NCI-H1436 (cell line): ENCODE data around the gene DUS1L.

Experiments used
- DNase-seq: peaks from one replicate; lab custom pipeline; 2025; lab: John Stamatoyannopoulos, UW

The DUS1L gene

GRCh38 chr17:82023447-82024241 lies 42.0 kb downstream of the DUS1L start:
- no peak for DNase-seq

- peak; percentile 100 for DNase-seq
Observed at GRCh38 chr17:82022981-82023446, 42.6 kb downstream of the DUS1L start, which contains the start of gene LRRC45. LRRC45 (plus strand) TSS chr17:82023305; CDS start chr17:82023644, 339 bp downstream.

- no peak for DNase-seq
Observed at GRCh38 chr17:82022310-82022980, 43.2 kb downstream of the DUS1L start, which contains the start of gene CENPX. CENPX (minus strand) TSS chr17:82022878; CDS start chr17:82022861, 17 bp downstream.

GRCh38 chr17:82021900-82022309 lies 43.7 kb downstream of the DUS1L start:
- no peak for DNase-seq

- peak; percentile 24 for DNase-seq
Observed at GRCh38 chr17:82021107-82021899, 44.3 kb downstream of the DUS1L start.

- DNase-seq = no peak
Observed at GRCh38 chr17:82020572-82021106, 45.0 kb downstream of the DUS1L start.

GRCh38 chr17:82019690-82020571 lies 45.7 kb downstream of the DUS1L start:
- DNase-seq = peak; percentile 44

- DNase-seq = no peak
Observed at GRCh38 chr17:82018989-82019689, 46.5 kb downstream of the DUS1L start.

GRCh38 chr17:82018152-82018988 lies 47.2 kb downstream of the DUS1L start:
- DNase-seq = no peak

- no peak for DNase-seq
Observed at GRCh38 chr17:82017612-82018151, 47.9 kb downstream of the DUS1L start.

- no peak for DNase-seq
Observed at GRCh38 chr17:82016875-82017459, 48.6 kb downstream of the DUS1L start.

GRCh38 chr17:82016061-82016874 lies 49.3 kb downstream of the DUS1L start:
- DNase-seq = no peak

- DNase-seq = no peak
Observed at GRCh38 chr17:82015311-82015971, 50.2 kb downstream of the DUS1L start.

- no peak for DNase-seq
Observed at GRCh38 chr17:82014971-82015310, 50.7 kb downstream of the DUS1L start.

GRCh38 chr17:82014432-82014831 lies 51.2 kb downstream of the DUS1L start:
- peak; percentile 43 for DNase-seq

- no peak for DNase-seq
Observed at GRCh38 chr17:82013772-82014321, 51.8 kb downstream of the DUS1L start.

GRCh38 chr17:82013341-82013740 lies 52.3 kb downstream of the DUS1L start:
- no peak for DNase-seq
